ENCODE results near the gene DNLZ. TPM values are rescaled to one million over a fixed set of nuclear protein-coding genes. Genes with fewer than 3 reads are reported as not detected.

The DNLZ gene
- total RNA-seq, 4 donors from 2014 or later, result 37.9 to 65.1 (median 54.3) TPM

DNA sequence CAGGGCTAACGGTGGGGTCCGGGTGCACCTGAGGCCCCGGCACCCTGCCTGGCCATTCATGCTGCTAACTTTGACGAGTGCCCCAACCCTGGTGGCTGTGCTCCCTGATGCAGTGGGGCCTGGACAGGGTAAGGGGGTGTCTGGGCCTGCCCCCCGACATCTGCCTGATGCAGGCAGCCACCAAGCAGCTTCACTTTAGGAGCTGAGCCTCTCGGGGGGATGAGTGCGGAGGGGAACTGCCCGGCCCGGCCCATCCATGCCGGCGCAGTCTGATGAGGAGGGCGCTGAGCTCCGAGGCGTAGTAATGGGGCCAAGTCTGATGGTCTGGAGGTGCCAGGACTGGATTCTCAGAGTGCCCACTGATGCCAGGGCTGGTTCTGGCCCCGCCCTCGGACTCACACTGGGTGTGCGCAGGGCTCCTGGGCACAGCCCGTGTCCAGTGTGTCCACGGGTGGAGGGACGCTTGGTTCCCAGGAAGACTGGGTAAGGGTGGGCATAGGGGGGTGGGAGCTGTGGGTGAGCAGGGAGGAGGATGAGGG, 16.5 kb downstream of the DNLZ start:
- in situ Hi-C loops (cut with MboI; ENCODE audit: low sequenced_read_pairs in 4 of 4), result no loop called here
- no peak for DNase-seq
- H3K36me3 ChIP-seq, result no peaks in the 10 kb centered on the region
- intact Hi-C loops (cut with DNase I; ENCODE audit: low total_unique reads), result no loop called here
- H3K27me3 ChIP-seq, result peaks cover 7 to 33% (median 14%) of the 10 kb centered on the region in 3 donors
- TF ChIP-seq, protein P1, sequence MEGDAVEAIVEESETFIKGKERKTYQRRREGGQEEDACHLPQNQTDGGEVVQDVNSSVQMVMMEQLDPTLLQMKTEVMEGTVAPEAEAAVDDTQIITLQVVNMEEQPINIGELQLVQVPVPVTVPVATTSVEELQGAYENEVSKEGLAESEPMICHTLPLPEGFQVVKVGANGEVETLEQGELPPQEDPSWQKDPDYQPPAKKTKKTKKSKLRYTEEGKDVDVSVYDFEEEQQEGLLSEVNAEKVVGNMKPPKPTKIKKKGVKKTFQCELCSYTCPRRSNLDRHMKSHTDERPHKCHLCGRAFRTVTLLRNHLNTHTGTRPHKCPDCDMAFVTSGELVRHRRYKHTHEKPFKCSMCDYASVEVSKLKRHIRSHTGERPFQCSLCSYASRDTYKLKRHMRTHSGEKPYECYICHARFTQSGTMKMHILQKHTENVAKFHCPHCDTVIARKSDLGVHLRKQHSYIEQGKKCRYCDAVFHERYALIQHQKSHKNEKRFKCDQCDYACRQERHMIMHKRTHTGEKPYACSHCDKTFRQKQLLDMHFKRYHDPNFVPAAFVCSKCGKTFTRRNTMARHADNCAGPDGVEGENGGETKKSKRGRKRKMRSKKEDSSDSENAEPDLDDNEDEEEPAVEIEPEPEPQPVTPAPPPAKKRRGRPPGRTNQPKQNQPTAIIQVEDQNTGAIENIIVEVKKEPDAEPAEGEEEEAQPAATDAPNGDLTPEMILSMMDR (IDR thresholded peaks at IDR 0.05 in 4 of 5, conservative IDR thresholded peaks at IDR 0.05 in 1 of 5), result no peak
- TF ChIP-seq POLR2A (IDR thresholded peaks at IDR 0.05), result no peak
- peaks cover 0 to 5% of the 10 kb centered on the region in 2 donors for H3K4me1 ChIP-seq
- no peak for ATAC-seq
- no peaks in the 10 kb centered on the region for H3K9me3 ChIP-seq
- H3K4me3 ChIP-seq, result no peak overlapping the region
- no peak overlapping the region for H3K27ac ChIP-seq

GRCh38 chr9:136346157-136346481, 17.4 kb downstream of the DNLZ start:
- in situ Hi-C loops (cut with MboI; ENCODE audit: low sequenced_read_pairs in 4 of 4), result no loop called here
- Histone ChIP-seq H3K4me3 (no peak overlapping the region), H3K27me3 (peaks cover 7 to 33% (median 20%) of the 10 kb centered on the region in 3 donors), H3K27ac (no peak overlapping the region), H3K9me3 (no peaks in the 10 kb centered on the region), H3K4me1 (peaks cover 0 to 5% of the 10 kb centered on the region in 2 donors), H3K36me3 (no peaks in the 10 kb centered on the region)
- intact Hi-C loops (cut with DNase I; ENCODE audit: low total_unique reads), result no loop called here
- DNase-seq (no peak), ATAC-seq (no peak)
- TF ChIP-seq, protein P1 (IDR thresholded peaks at IDR 0.05 in 4 of 5, conservative IDR thresholded peaks at IDR 0.05 in 1 of 5), result no peak
- TF ChIP-seq POLR2A (IDR thresholded peaks at IDR 0.05), result no peak

GRCh38 chr9:136345281-136346156, 18.0 kb downstream of the DNLZ start:
- intact Hi-C loops (cut with DNase I; ENCODE audit: low total_unique reads), result no loop called here
- H3K4me1 ChIP-seq, result peaks cover 0 to 5% of the 10 kb centered on the region in 2 donors

DNA sequence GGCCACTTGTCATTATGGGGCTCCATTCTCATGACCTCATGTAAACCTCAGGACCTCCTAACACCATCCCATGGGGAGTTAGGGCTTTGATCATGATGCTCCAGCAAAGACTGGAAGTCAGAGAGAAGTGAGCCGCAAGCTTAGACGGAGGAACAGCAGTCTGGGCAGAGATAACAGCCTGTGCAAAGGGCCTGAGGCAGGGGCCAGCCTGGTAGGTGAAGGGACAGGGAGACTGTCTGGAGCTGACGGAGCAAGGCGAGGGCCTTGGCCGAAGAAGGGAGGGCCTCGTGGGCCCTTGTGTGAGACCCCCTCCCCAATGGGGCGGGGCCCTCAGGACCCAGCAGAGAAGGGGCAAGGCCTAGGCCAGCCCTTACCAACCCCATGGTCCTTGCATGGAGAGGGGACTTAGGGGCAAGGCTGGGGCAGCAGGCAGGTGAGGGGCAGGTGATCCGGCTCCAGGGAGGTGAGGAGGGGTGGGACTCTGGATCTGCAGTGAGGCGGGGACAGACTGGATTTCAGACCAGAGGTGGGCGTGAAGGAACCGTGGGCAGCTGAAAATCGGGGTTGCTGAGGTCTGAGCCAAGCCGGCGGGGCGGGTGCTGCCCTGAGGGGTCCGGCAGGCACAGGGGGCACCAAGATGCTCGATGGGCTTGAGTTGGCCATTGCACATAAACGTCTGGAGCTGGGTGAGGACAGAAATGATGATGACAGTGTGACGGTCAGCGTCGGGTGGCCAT, 18.8 kb downstream of the DNLZ start:
- H3K27me3 ChIP-seq, result peaks cover 7 to 33% (median 20%) of the 10 kb centered on the region in 3 donors
- no peak overlapping the region for H3K27ac ChIP-seq
- H3K4me1 ChIP-seq, result peaks cover 0 to 5% of the 10 kb centered on the region in 2 donors
- DNase-seq, result no peak
- no peaks in the 10 kb centered on the region for H3K9me3 ChIP-seq
- intact Hi-C loops (cut with DNase I; ENCODE audit: low total_unique reads), result no loop called here
- no peak overlapping the region for H3K4me3 ChIP-seq
- in situ Hi-C loops (cut with MboI; ENCODE audit: low sequenced_read_pairs in 4 of 4), result no loop called here
- no peak for ATAC-seq
- no peaks in the 10 kb centered on the region for H3K36me3 ChIP-seq
- no peak for TF ChIP-seq POLR2A (IDR thresholded peaks at IDR 0.05)
- TF ChIP-seq, protein P1 (IDR thresholded peaks at IDR 0.05 in 4 of 5, conservative IDR thresholded peaks at IDR 0.05 in 1 of 5), result no peak

More at GRCh38 chr9:136345281-136346156, 18.0 kb downstream of the DNLZ start:
- H3K4me3 ChIP-seq, result peak overlapping the region in 1 of 4 donors; percentile 22
- H3K9me3 ChIP-seq, result no peaks in the 10 kb centered on the region
- peak in 1 of 2 donors; percentile 39 for DNase-seq
- TF ChIP-seq, protein P1 (IDR thresholded peaks at IDR 0.05 in 4 of 5, conservative IDR thresholded peaks at IDR 0.05 in 1 of 5), result peak in 1 of 5 experiments; percentile 17
- no peak for TF ChIP-seq POLR2A (IDR thresholded peaks at IDR 0.05)
- in situ Hi-C loops (cut with MboI; ENCODE audit: low sequenced_read_pairs in 4 of 4), result no loop called here
- H3K27me3 ChIP-seq, result peaks cover 7 to 33% (median 20%) of the 10 kb centered on the region in 3 donors
- H3K36me3 ChIP-seq, result no peaks in the 10 kb centered on the region
- peak; percentile 40 to 46 for ATAC-seq
- H3K27ac ChIP-seq, result no peak overlapping the region
